Vagina (tissue), 2 donors: ENCODE measurements around the gene PEA15.

Experiments used
- POLR2AphosphoS5 ChIP-seq, 2 donors: sonication (generic); formaldehyde crosslinking; IDR thresholded peaks; one replicate each; pipeline ENCODE4 v1.9.0; 2017; ENCODE audit warnings: antibody characterized with exemption in 2 of 2, mild to moderate bottlenecking in 2 of 2, low read depth in 1 of 2; ENCODE audit not compliant: insufficient read depth in 1 of 2
- TF ChIP-seq, protein P1 (sequence below), 3 experiments: fragments of 450-650 bp in 2 of 3; fragments of 200-600 bp in 1 of 3; sonication (generic) in 1 of 3; IDR thresholded peaks; one replicate each; pipeline ENCODE4 v1.5.1; 2017 to 2019; ENCODE audit warnings: antibody characterized with exemption in 3 of 3, mild to moderate bottlenecking in 2 of 3, moderate library complexity in 2 of 3

- no peak for TF ChIP-seq POLR2AphosphoS5 (IDR thresholded peaks at IDR 0.05; ENCODE audit: insufficient read depth in 1 of 2, low read depth in 1 of 2)
- TF ChIP-seq, protein P1, sequence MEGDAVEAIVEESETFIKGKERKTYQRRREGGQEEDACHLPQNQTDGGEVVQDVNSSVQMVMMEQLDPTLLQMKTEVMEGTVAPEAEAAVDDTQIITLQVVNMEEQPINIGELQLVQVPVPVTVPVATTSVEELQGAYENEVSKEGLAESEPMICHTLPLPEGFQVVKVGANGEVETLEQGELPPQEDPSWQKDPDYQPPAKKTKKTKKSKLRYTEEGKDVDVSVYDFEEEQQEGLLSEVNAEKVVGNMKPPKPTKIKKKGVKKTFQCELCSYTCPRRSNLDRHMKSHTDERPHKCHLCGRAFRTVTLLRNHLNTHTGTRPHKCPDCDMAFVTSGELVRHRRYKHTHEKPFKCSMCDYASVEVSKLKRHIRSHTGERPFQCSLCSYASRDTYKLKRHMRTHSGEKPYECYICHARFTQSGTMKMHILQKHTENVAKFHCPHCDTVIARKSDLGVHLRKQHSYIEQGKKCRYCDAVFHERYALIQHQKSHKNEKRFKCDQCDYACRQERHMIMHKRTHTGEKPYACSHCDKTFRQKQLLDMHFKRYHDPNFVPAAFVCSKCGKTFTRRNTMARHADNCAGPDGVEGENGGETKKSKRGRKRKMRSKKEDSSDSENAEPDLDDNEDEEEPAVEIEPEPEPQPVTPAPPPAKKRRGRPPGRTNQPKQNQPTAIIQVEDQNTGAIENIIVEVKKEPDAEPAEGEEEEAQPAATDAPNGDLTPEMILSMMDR (IDR thresholded peaks at IDR 0.05), result no peak
Measured at GRCh38 chr1:160171980-160172379, 33.2 kb upstream of the PEA15 start.
